ENCODE measurements around the gene SAP30L. TPM values are rescaled to one million over a fixed set of nuclear protein-coding genes. Genes with fewer than 3 reads are reported as not detected.

Gene SAP30L
- total RNA-seq, 2 donors from 2014 or later: 25.0 to 37.9 TPM

GRCh38 chr5:154408811-154409210 is 37.0 kb upstream of the SAP30L start:
- Mint-ChIP-seq H3K36me3 (ENCODE audit: low read depth) (no peaks in the 10 kb centered on the region), H3K4me3 (no peak overlapping the region), H3K27me3 (no peaks in the 10 kb centered on the region), H3K4me1 (peaks cover 15% of the 10 kb centered on the region), H3K27ac (peak overlapping the region; percentile 47)
- DNase-seq (no peak), ATAC-seq (no peak)
- H3K9me3 ChIP-seq (ENCODE audit: control insufficient read depth, low read length, poor library complexity, severe bottlenecking): no peaks in the 10 kb centered on the region

GRCh38 chr5:154409230-154409840 is 36.5 kb upstream of the SAP30L start:
- H3K27me3 Mint-ChIP-seq: no peaks in the 10 kb centered on the region
- H3K27ac Mint-ChIP-seq: peak overlapping the region; percentile 47
- H3K36me3 Mint-ChIP-seq (ENCODE audit: low read depth): no peaks in the 10 kb centered on the region

GRCh38 chr5:154410008-154410407 is 35.8 kb upstream of the SAP30L start:
- H3K4me1 Mint-ChIP-seq: peaks cover 9% of the 10 kb centered on the region
- no peaks in the 10 kb centered on the region for H3K36me3 Mint-ChIP-seq (ENCODE audit: low read depth)
- no peak for ATAC-seq
- no peak overlapping the region for H3K27ac Mint-ChIP-seq
- DNase-seq: no peak
- no peaks in the 10 kb centered on the region for H3K9me3 ChIP-seq (ENCODE audit: control insufficient read depth, low read length, poor library complexity, severe bottlenecking)
- H3K27me3 Mint-ChIP-seq: no peaks in the 10 kb centered on the region
- no peak overlapping the region for H3K4me3 Mint-ChIP-seq

More at GRCh38 chr5:154409230-154409840, 36.5 kb upstream of the SAP30L start:
- peaks cover 13% of the 10 kb centered on the region for H3K4me1 Mint-ChIP-seq
- ATAC-seq (no peak), DNase-seq (no peak)
- no peaks in the 10 kb centered on the region for H3K9me3 ChIP-seq (ENCODE audit: control insufficient read depth, low read length, poor library complexity, severe bottlenecking)
- no peak overlapping the region for H3K4me3 Mint-ChIP-seq

- Mint-ChIP-seq H3K4me1 (peaks cover 5% of the 10 kb centered on the region), H3K27ac (no peak overlapping the region), H3K36me3 (ENCODE audit: low read depth) (no peaks in the 10 kb centered on the region), H3K4me3 (no peak overlapping the region), H3K27me3 (no peaks in the 10 kb centered on the region)
- DNase-seq: no peak
- H3K9me3 ChIP-seq (ENCODE audit: control insufficient read depth, low read length, poor library complexity, severe bottlenecking): no peaks in the 10 kb centered on the region
- no peak for ATAC-seq
Measured at GRCh38 chr5:154410786-154411185, 35.0 kb upstream of the SAP30L start.

- Mint-ChIP-seq H3K4me1 (peaks cover 5% of the 10 kb centered on the region), H3K27me3 (no peaks in the 10 kb centered on the region), H3K4me3 (no peak overlapping the region), H3K36me3 (ENCODE audit: low read depth) (no peaks in the 10 kb centered on the region), H3K27ac (peak overlapping the region; percentile 11)
- DNase-seq (no peak), ATAC-seq (no peak)
- H3K9me3 ChIP-seq (ENCODE audit: control insufficient read depth, low read length, poor library complexity, severe bottlenecking): no peaks in the 10 kb centered on the region
Measured at GRCh38 chr5:154411338-154411737, 34.5 kb upstream of the SAP30L start.

GRCh38 chr5:154412316-154412715 is 33.5 kb upstream of the SAP30L start:
- H3K27ac Mint-ChIP-seq: no peak overlapping the region

GRCh38 chr5:154412925-154413324 is 32.9 kb upstream of the SAP30L start:
- Mint-ChIP-seq H3K4me3 (no peak overlapping the region), H3K36me3 (ENCODE audit: low read depth) (no peaks in the 10 kb centered on the region), H3K27me3 (no peaks in the 10 kb centered on the region), H3K27ac (no peak overlapping the region), H3K4me1 (peaks cover 5% of the 10 kb centered on the region)
- H3K9me3 ChIP-seq (ENCODE audit: control insufficient read depth, low read length, poor library complexity, severe bottlenecking): no peaks in the 10 kb centered on the region
- ATAC-seq: no peak
- DNase-seq: no peak

More at GRCh38 chr5:154412316-154412715, 33.5 kb upstream of the SAP30L start:
- no peak overlapping the region for H3K4me3 Mint-ChIP-seq
- DNase-seq (no peak), ATAC-seq (no peak)
- H3K36me3 Mint-ChIP-seq (ENCODE audit: low read depth): no peaks in the 10 kb centered on the region
- no peaks in the 10 kb centered on the region for H3K9me3 ChIP-seq (ENCODE audit: control insufficient read depth, low read length, poor library complexity, severe bottlenecking)
- peaks cover 5% of the 10 kb centered on the region for H3K4me1 Mint-ChIP-seq
- no peaks in the 10 kb centered on the region for H3K27me3 Mint-ChIP-seq

- Mint-ChIP-seq H3K27me3 (no peaks in the 10 kb centered on the region), H3K27ac (no peak overlapping the region), H3K36me3 (ENCODE audit: low read depth) (no peaks in the 10 kb centered on the region), H3K4me3 (no peak overlapping the region), H3K4me1 (peaks cover 5% of the 10 kb centered on the region)
- DNase-seq: no peak
- H3K9me3 ChIP-seq (ENCODE audit: control insufficient read depth, low read length, poor library complexity, severe bottlenecking): no peaks in the 10 kb centered on the region
- no peak for ATAC-seq
Measured at GRCh38 chr5:154415114-154415513, 30.7 kb upstream of the SAP30L start.

- no peaks in the 10 kb centered on the region for H3K36me3 Mint-ChIP-seq (ENCODE audit: low read depth)
- peaks cover 3% of the 10 kb centered on the region for H3K4me1 Mint-ChIP-seq
- H3K27me3 Mint-ChIP-seq: no peaks in the 10 kb centered on the region
- ATAC-seq (no peak), DNase-seq (no peak)
- H3K4me3 Mint-ChIP-seq: no peak overlapping the region
- H3K9me3 ChIP-seq (ENCODE audit: control insufficient read depth, low read length, poor library complexity, severe bottlenecking): no peaks in the 10 kb centered on the region
- peak overlapping the region; percentile 41 for H3K27ac Mint-ChIP-seq
Measured at GRCh38 chr5:154418344-154418820, 27.4 kb upstream of the SAP30L start.

- peaks cover 2% of the 10 kb centered on the region for H3K36me3 Mint-ChIP-seq (ENCODE audit: low read depth)
- H3K27ac Mint-ChIP-seq: peak overlapping the region; percentile 16
- no peak for ATAC-seq
- DNase-seq: no peak
- H3K27me3 Mint-ChIP-seq: no peaks in the 10 kb centered on the region
- peaks cover 5% of the 10 kb centered on the region for H3K4me1 Mint-ChIP-seq
- H3K4me3 Mint-ChIP-seq: no peak overlapping the region
- H3K9me3 ChIP-seq (ENCODE audit: control insufficient read depth, low read length, poor library complexity, severe bottlenecking): no peaks in the 10 kb centered on the region
Measured at GRCh38 chr5:154419236-154419635, 26.6 kb upstream of the SAP30L start.

GRCh38 chr5:154421868-154422267 is 23.9 kb upstream of the SAP30L start:
- peaks cover 6% of the 10 kb centered on the region for H3K36me3 Mint-ChIP-seq (ENCODE audit: low read depth)
- no peaks in the 10 kb centered on the region for H3K9me3 ChIP-seq (ENCODE audit: control insufficient read depth, low read length, poor library complexity, severe bottlenecking)
- no peak for ATAC-seq
- no peak for DNase-seq
- no peak overlapping the region for H3K27ac Mint-ChIP-seq
- H3K27me3 Mint-ChIP-seq: no peaks in the 10 kb centered on the region
- no peak overlapping the region for H3K4me3 Mint-ChIP-seq
- peaks cover 3% of the 10 kb centered on the region for H3K4me1 Mint-ChIP-seq

- ATAC-seq (no peak), DNase-seq (no peak)
- peaks cover 6% of the 10 kb centered on the region for H3K36me3 Mint-ChIP-seq (ENCODE audit: low read depth)
- H3K4me3 Mint-ChIP-seq: no peak overlapping the region
- H3K27ac Mint-ChIP-seq: no peak overlapping the region
- no peaks in the 10 kb centered on the region for H3K27me3 Mint-ChIP-seq
- peaks cover 3% of the 10 kb centered on the region for H3K4me1 Mint-ChIP-seq
- H3K9me3 ChIP-seq (ENCODE audit: control insufficient read depth, low read length, poor library complexity, severe bottlenecking): no peaks in the 10 kb centered on the region
Measured at GRCh38 chr5:154422298-154422697, 23.5 kb upstream of the SAP30L start.

- ATAC-seq: no peak
- peaks cover 11% of the 10 kb centered on the region for H3K4me1 Mint-ChIP-seq
- H3K27ac Mint-ChIP-seq: no peak overlapping the region
- H3K36me3 Mint-ChIP-seq (ENCODE audit: low read depth): peaks cover 6% of the 10 kb centered on the region
- H3K27me3 Mint-ChIP-seq: no peaks in the 10 kb centered on the region
- no peak overlapping the region for H3K4me3 Mint-ChIP-seq
- no peaks in the 10 kb centered on the region for H3K9me3 ChIP-seq (ENCODE audit: control insufficient read depth, low read length, poor library complexity, severe bottlenecking)
- no peak for DNase-seq
Measured at GRCh38 chr5:154428208-154428607, 17.6 kb upstream of the SAP30L start.

GRCh38 chr5:154429341-154429740 is 16.5 kb upstream of the SAP30L start:
- no peak overlapping the region for H3K4me3 Mint-ChIP-seq
- no peaks in the 10 kb centered on the region for H3K27me3 Mint-ChIP-seq
- H3K36me3 Mint-ChIP-seq (ENCODE audit: low read depth): peaks cover 6% of the 10 kb centered on the region
- no peaks in the 10 kb centered on the region for H3K9me3 ChIP-seq (ENCODE audit: control insufficient read depth, low read length, poor library complexity, severe bottlenecking)
- no peak overlapping the region for H3K27ac Mint-ChIP-seq
- DNase-seq (no peak), ATAC-seq (no peak)
- peaks cover 8% of the 10 kb centered on the region for H3K4me1 Mint-ChIP-seq

Data from T-helper 17 cell (primary cell).